ENCODE results near the gene BMF.

The BMF gene

GRCh38 chr15:40058476-40059140, 50.1 kb downstream of the BMF start:
- Histone ChIP-seq H3K9me3 (ENCODE audit: control insufficient read depth in 1 of 2, low read length in 2 of 2) (no peaks in the 10 kb centered on the region), H3K4me3 (ENCODE audit: low read depth in 1 of 2, low read length in 2 of 2) (no peak overlapping the region), H3K4me1 (ENCODE audit: control insufficient read depth in 1 of 2, insufficient read depth in 2 of 2, low read length in 2 of 2) (peaks cover 9 to 17% of the 10 kb centered on the region in 2 donors), H3K27ac (ENCODE audit: low read length) (no peak overlapping the region), H3K27me3 (ENCODE audit: low read depth, low read length) (no peaks in the 10 kb centered on the region), H3K36me3 (ENCODE audit: control insufficient read depth in 1 of 2, insufficient read depth in 2 of 2, low read length in 2 of 2) (no peaks in the 10 kb centered on the region)

- H3K36me3 ChIP-seq (ENCODE audit: control insufficient read depth in 1 of 2, insufficient read depth in 2 of 2, low read length in 2 of 2) = no peaks in the 10 kb centered on the region
- no peaks in the 10 kb centered on the region for H3K27me3 ChIP-seq (ENCODE audit: low read depth, low read length)
- H3K27ac ChIP-seq (ENCODE audit: low read length) = no peak overlapping the region
- H3K4me3 ChIP-seq (ENCODE audit: low read depth in 1 of 2, low read length in 2 of 2) = no peak overlapping the region
- peaks cover 14 to 21% of the 10 kb centered on the region in 2 donors for H3K4me1 ChIP-seq (ENCODE audit: control insufficient read depth in 1 of 2, insufficient read depth in 2 of 2, low read length in 2 of 2)
- H3K9me3 ChIP-seq (ENCODE audit: control insufficient read depth in 1 of 2, low read length in 2 of 2) = no peaks in the 10 kb centered on the region
These were observed 52.9 kb downstream of the BMF start for GRCh38 chr15:40055576-40056293.

GRCh38 chr15:40054855-40055575, 53.7 kb downstream of the BMF start:
- H3K9me3 ChIP-seq (ENCODE audit: control insufficient read depth in 1 of 2, low read length in 2 of 2) = no peaks in the 10 kb centered on the region
- no peak overlapping the region for H3K27ac ChIP-seq (ENCODE audit: low read length)
- H3K36me3 ChIP-seq (ENCODE audit: control insufficient read depth in 1 of 2, insufficient read depth in 2 of 2, low read length in 2 of 2) = no peaks in the 10 kb centered on the region
- no peaks in the 10 kb centered on the region for H3K27me3 ChIP-seq (ENCODE audit: low read depth, low read length)
- H3K4me1 ChIP-seq (ENCODE audit: control insufficient read depth in 1 of 2, insufficient read depth in 2 of 2, low read length in 2 of 2) = peaks cover 14 to 21% of the 10 kb centered on the region in 2 donors
- no peak overlapping the region for H3K4me3 ChIP-seq (ENCODE audit: low read depth in 1 of 2, low read length in 2 of 2)

GRCh38 chr15:40054605-40054854, 54.1 kb downstream of the BMF start:
- no peaks in the 10 kb centered on the region for H3K9me3 ChIP-seq (ENCODE audit: control insufficient read depth in 1 of 2, low read length in 2 of 2)
- peaks cover 14 to 21% of the 10 kb centered on the region in 2 donors for H3K4me1 ChIP-seq (ENCODE audit: control insufficient read depth in 1 of 2, insufficient read depth in 2 of 2, low read length in 2 of 2)
- H3K36me3 ChIP-seq (ENCODE audit: control insufficient read depth in 1 of 2, insufficient read depth in 2 of 2, low read length in 2 of 2) = no peaks in the 10 kb centered on the region
- H3K4me3 ChIP-seq (ENCODE audit: low read depth in 1 of 2, low read length in 2 of 2) = no peak overlapping the region
- H3K27me3 ChIP-seq (ENCODE audit: low read depth, low read length) = no peaks in the 10 kb centered on the region
- no peak overlapping the region for H3K27ac ChIP-seq (ENCODE audit: low read length)

- H3K9me3 ChIP-seq (ENCODE audit: control insufficient read depth in 1 of 2, low read length in 2 of 2) = no peaks in the 10 kb centered on the region
- H3K27ac ChIP-seq (ENCODE audit: low read length) = no peak overlapping the region
- H3K36me3 ChIP-seq (ENCODE audit: control insufficient read depth in 1 of 2, insufficient read depth in 2 of 2, low read length in 2 of 2) = no peaks in the 10 kb centered on the region
- H3K27me3 ChIP-seq (ENCODE audit: low read depth, low read length) = no peaks in the 10 kb centered on the region
- no peak overlapping the region for H3K4me3 ChIP-seq (ENCODE audit: low read depth in 1 of 2, low read length in 2 of 2)
- H3K4me1 ChIP-seq (ENCODE audit: control insufficient read depth in 1 of 2, insufficient read depth in 2 of 2, low read length in 2 of 2) = peaks cover 14 to 21% of the 10 kb centered on the region in 2 donors
These were observed 54.7 kb downstream of the BMF start for GRCh38 chr15:40053831-40054604.

GRCh38 chr15:40053079-40053830, 55.4 kb downstream of the BMF start:
- Histone ChIP-seq H3K27ac (ENCODE audit: low read length) (no peak overlapping the region), H3K36me3 (ENCODE audit: control insufficient read depth in 1 of 2, insufficient read depth in 2 of 2, low read length in 2 of 2) (no peaks in the 10 kb centered on the region), H3K9me3 (ENCODE audit: control insufficient read depth in 1 of 2, low read length in 2 of 2) (no peaks in the 10 kb centered on the region), H3K4me1 (ENCODE audit: control insufficient read depth in 1 of 2, insufficient read depth in 2 of 2, low read length in 2 of 2) (peaks cover 14 to 21% of the 10 kb centered on the region in 2 donors), H3K27me3 (ENCODE audit: low read depth, low read length) (no peaks in the 10 kb centered on the region), H3K4me3 (ENCODE audit: low read depth in 1 of 2, low read length in 2 of 2) (no peak overlapping the region)

GRCh38 chr15:40052604-40053003, 56.1 kb downstream of the BMF start:
- H3K36me3 ChIP-seq (ENCODE audit: control insufficient read depth in 1 of 2, insufficient read depth in 2 of 2, low read length in 2 of 2) = no peaks in the 10 kb centered on the region
- H3K4me3 ChIP-seq (ENCODE audit: low read depth in 1 of 2, low read length in 2 of 2) = no peak overlapping the region
- H3K27me3 ChIP-seq (ENCODE audit: low read depth, low read length) = no peaks in the 10 kb centered on the region
- no peak overlapping the region for H3K27ac ChIP-seq (ENCODE audit: low read length)
- peaks cover 14 to 23% of the 10 kb centered on the region in 2 donors for H3K4me1 ChIP-seq (ENCODE audit: control insufficient read depth in 1 of 2, insufficient read depth in 2 of 2, low read length in 2 of 2)
- H3K9me3 ChIP-seq (ENCODE audit: control insufficient read depth in 1 of 2, low read length in 2 of 2) = no peaks in the 10 kb centered on the region

- H3K27ac ChIP-seq (ENCODE audit: low read length) = no peak overlapping the region
- H3K36me3 ChIP-seq (ENCODE audit: control insufficient read depth in 1 of 2, insufficient read depth in 2 of 2, low read length in 2 of 2) = no peaks in the 10 kb centered on the region
- H3K4me1 ChIP-seq (ENCODE audit: control insufficient read depth in 1 of 2, insufficient read depth in 2 of 2, low read length in 2 of 2) = peaks cover 18 to 30% of the 10 kb centered on the region in 2 donors
- H3K27me3 ChIP-seq (ENCODE audit: low read depth, low read length) = no peaks in the 10 kb centered on the region
- no peak overlapping the region for H3K4me3 ChIP-seq (ENCODE audit: low read depth in 1 of 2, low read length in 2 of 2)
- no peaks in the 10 kb centered on the region for H3K9me3 ChIP-seq (ENCODE audit: control insufficient read depth in 1 of 2, low read length in 2 of 2)
These were observed 56.9 kb downstream of the BMF start for GRCh38 chr15:40051616-40052415.

- no peak overlapping the region for H3K4me3 ChIP-seq (ENCODE audit: low read depth in 1 of 2, low read length in 2 of 2)
- no peaks in the 10 kb centered on the region for H3K36me3 ChIP-seq (ENCODE audit: control insufficient read depth in 1 of 2, insufficient read depth in 2 of 2, low read length in 2 of 2)
- H3K4me1 ChIP-seq (ENCODE audit: control insufficient read depth in 1 of 2, insufficient read depth in 2 of 2, low read length in 2 of 2) = peaks cover 18 to 25% of the 10 kb centered on the region in 2 donors
- H3K27ac ChIP-seq (ENCODE audit: low read length) = no peak overlapping the region
- H3K27me3 ChIP-seq (ENCODE audit: low read depth, low read length) = no peaks in the 10 kb centered on the region
- no peaks in the 10 kb centered on the region for H3K9me3 ChIP-seq (ENCODE audit: control insufficient read depth in 1 of 2, low read length in 2 of 2)
These were observed 57.8 kb downstream of the BMF start for GRCh38 chr15:40050788-40051470.

All from muscle layer of duodenum (tissue), 2 donors.